Suprapubic skin (tissue), 4 donors: ENCODE measurements around the gene KIR2DL1.
"Not testable (repeated sequence)": the region's sequence is repeated elsewhere in the genome, so short reads cannot be mapped to it uniquely, and the experiment has no call there.

Experiments
- EP300 ChIP-seq: sonication (generic); formaldehyde crosslinking; IDR thresholded peaks from one replicate; pipeline ENCODE4 v1.6.1; 2017; ENCODE audit warnings: antibody characterized with exemption
- POLR2A ChIP-seq, 2 donors: fragments of 450-650 bp; IDR thresholded peaks; one replicate each; pipeline ENCODE4 v1.6.1; 2017; ENCODE audit warnings: antibody characterized with exemption in 2 of 2, mild to moderate bottlenecking in 2 of 2, moderate library complexity in 2 of 2
- POLR2AphosphoS5 ChIP-seq, 3 donors: sonication (generic); formaldehyde crosslinking; IDR thresholded peaks; one replicate each; pipeline ENCODE4 v1.6.1; 2017; ENCODE audit warnings: antibody characterized with exemption in 3 of 3
- TF ChIP-seq, protein P1 (sequence below), 2 donors: fragments of 200-600 bp in 1 of 2; fragments of 450-650 bp in 1 of 2; sonication (generic) in 1 of 2; IDR thresholded peaks; one replicate each; pipeline ENCODE4 v1.5.1; 2016 to 2019; ENCODE audit warnings: antibody characterized with exemption in 2 of 2, mild to moderate bottlenecking in 1 of 2, moderate library complexity in 1 of 2

DNA sequence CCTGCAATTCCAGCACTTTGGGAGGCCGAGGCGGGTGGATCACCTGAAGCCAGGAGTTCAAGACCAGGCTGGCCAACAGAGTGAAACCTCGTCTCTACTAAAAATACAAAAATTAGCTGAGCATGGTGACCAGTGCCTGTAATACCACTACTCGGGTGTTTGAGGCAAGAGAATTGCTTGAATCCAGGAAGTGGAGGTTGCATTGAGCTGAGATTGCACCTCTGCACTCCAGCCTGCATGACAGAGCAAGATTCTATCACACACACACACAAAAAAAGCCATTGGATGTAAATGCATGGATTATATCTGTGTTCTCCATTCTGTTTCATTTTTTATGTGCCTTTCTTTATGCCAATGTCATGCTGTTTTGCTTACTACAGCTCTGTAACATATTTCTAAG lies 54.8 kb downstream of the KIR2DL1 start:
- TF ChIP-seq, protein P1, sequence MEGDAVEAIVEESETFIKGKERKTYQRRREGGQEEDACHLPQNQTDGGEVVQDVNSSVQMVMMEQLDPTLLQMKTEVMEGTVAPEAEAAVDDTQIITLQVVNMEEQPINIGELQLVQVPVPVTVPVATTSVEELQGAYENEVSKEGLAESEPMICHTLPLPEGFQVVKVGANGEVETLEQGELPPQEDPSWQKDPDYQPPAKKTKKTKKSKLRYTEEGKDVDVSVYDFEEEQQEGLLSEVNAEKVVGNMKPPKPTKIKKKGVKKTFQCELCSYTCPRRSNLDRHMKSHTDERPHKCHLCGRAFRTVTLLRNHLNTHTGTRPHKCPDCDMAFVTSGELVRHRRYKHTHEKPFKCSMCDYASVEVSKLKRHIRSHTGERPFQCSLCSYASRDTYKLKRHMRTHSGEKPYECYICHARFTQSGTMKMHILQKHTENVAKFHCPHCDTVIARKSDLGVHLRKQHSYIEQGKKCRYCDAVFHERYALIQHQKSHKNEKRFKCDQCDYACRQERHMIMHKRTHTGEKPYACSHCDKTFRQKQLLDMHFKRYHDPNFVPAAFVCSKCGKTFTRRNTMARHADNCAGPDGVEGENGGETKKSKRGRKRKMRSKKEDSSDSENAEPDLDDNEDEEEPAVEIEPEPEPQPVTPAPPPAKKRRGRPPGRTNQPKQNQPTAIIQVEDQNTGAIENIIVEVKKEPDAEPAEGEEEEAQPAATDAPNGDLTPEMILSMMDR (IDR thresholded peaks at IDR 0.05) = not testable (repeated sequence)
- not testable (repeated sequence) for TF ChIP-seq POLR2A (IDR thresholded peaks at IDR 0.05); EP300; POLR2AphosphoS5 (IDR thresholded peaks at IDR 0.05)
